ENCODE data around the gene MMP11. TPM values are rescaled to one million over a fixed set of nuclear protein-coding genes. Genes with fewer than 3 reads are reported as not detected.
A peak's percentile ranks its signal among the peaks of the same experiment; 100 is the strongest.

Gene MMP11
- total RNA-seq, 2 experiments from 2014 or later = 2.1 to 2.4 TPM

- no peaks in the 10 kb centered on the region for H3K27me3 Mint-ChIP-seq
- H3K27ac Mint-ChIP-seq = no peak overlapping the region
- POLR2A ChIA-PET = no interaction called here
- ATAC-seq (ENCODE audit: low read depth) (no peak), DNase-seq (no peak)
- no peaks in the 10 kb centered on the region for H3K9me3 Mint-ChIP-seq
- no peak overlapping the region for H3K4me3 Mint-ChIP-seq
- no peaks in the 10 kb centered on the region for H3K4me1 Mint-ChIP-seq
- H3K36me3 Mint-ChIP-seq = peaks cover 28% of the 10 kb centered on the region
Measured at GRCh38 chr22:23801886-23802377, 29.3 kb downstream of the MMP11 start.

GRCh38 chr22:23803001-23803819 lies 30.6 kb downstream of the MMP11 start:
- no peak for DNase-seq
- Mint-ChIP-seq H3K4me3 (no peak overlapping the region), H3K36me3 (peaks cover 31% of the 10 kb centered on the region), H3K27me3 (no peaks in the 10 kb centered on the region), H3K9me3 (no peaks in the 10 kb centered on the region), H3K4me1 (no peaks in the 10 kb centered on the region), H3K27ac (no peak overlapping the region)
- POLR2A ChIA-PET = no interaction called here
- ATAC-seq (ENCODE audit: low read depth) = no peak

GRCh38 chr22:23804781-23805291 lies 32.2 kb downstream of the MMP11 start:
- Mint-ChIP-seq H3K4me3 (no peak overlapping the region), H3K4me1 (no peaks in the 10 kb centered on the region), H3K9me3 (no peaks in the 10 kb centered on the region), H3K27me3 (no peaks in the 10 kb centered on the region), H3K36me3 (peaks cover 30% of the 10 kb centered on the region), H3K27ac (no peak overlapping the region)
- ATAC-seq (ENCODE audit: low read depth) (no peak), DNase-seq (no peak)
- POLR2A ChIA-PET = no interaction called here

- Mint-ChIP-seq H3K27ac (no peak overlapping the region), H3K4me3 (no peak overlapping the region), H3K27me3 (no peaks in the 10 kb centered on the region), H3K36me3 (peaks cover 35% of the 10 kb centered on the region), H3K9me3 (no peaks in the 10 kb centered on the region), H3K4me1 (no peaks in the 10 kb centered on the region)
- ATAC-seq (ENCODE audit: low read depth) (no peak), DNase-seq (no peak)
- POLR2A ChIA-PET = no interaction called here
Measured at GRCh38 chr22:23806837-23807236, 34.2 kb downstream of the MMP11 start.

GRCh38 chr22:23812378-23812777 lies 39.7 kb downstream of the MMP11 start:
- Mint-ChIP-seq H3K4me3 (no peak overlapping the region), H3K27me3 (no peaks in the 10 kb centered on the region), H3K9me3 (no peaks in the 10 kb centered on the region), H3K4me1 (no peaks in the 10 kb centered on the region), H3K27ac (no peak overlapping the region), H3K36me3 (peaks cover 38% of the 10 kb centered on the region)
- ATAC-seq (ENCODE audit: low read depth) = no peak
- POLR2A ChIA-PET = interaction anchor here (0.6 to 1.4 kb wide), 3 partner anchors 8 to 691 kb away, joined by 3 to 6 read pairs (median 4); no protein-coding TSS in a partner anchor
- no peak for DNase-seq

- no peaks in the 10 kb centered on the region for H3K27me3 Mint-ChIP-seq
- no peak for ATAC-seq (ENCODE audit: low read depth)
- no peak overlapping the region for H3K4me3 Mint-ChIP-seq
- no peaks in the 10 kb centered on the region for H3K9me3 Mint-ChIP-seq
- H3K27ac Mint-ChIP-seq = peak overlapping the region; percentile 56
- POLR2A ChIA-PET = no interaction called here
- peaks cover 48% of the 10 kb centered on the region for H3K36me3 Mint-ChIP-seq
- H3K4me1 Mint-ChIP-seq = peaks cover 14% of the 10 kb centered on the region
- no peak for DNase-seq
Measured at GRCh38 chr22:23815541-23816155, 43.0 kb downstream of the MMP11 start.

- H3K4me3 Mint-ChIP-seq = no peak overlapping the region
Measured at GRCh38 chr22:23816156-23816976, 43.7 kb downstream of the MMP11 start.

GRCh38 chr22:23817146-23817545 lies 44.5 kb downstream of the MMP11 start:
- no peak for DNase-seq
- POLR2A ChIA-PET = no interaction called here
- Mint-ChIP-seq H3K9me3 (no peaks in the 10 kb centered on the region), H3K4me3 (no peak overlapping the region), H3K27me3 (no peaks in the 10 kb centered on the region), H3K4me1 (peaks cover 24% of the 10 kb centered on the region), H3K27ac (peak overlapping the region; percentile 39), H3K36me3 (peaks cover 46% of the 10 kb centered on the region)
- no peak for ATAC-seq (ENCODE audit: low read depth)

More at GRCh38 chr22:23816156-23816976, 43.7 kb downstream of the MMP11 start:
- Mint-ChIP-seq H3K36me3 (peaks cover 49% of the 10 kb centered on the region), H3K27me3 (no peaks in the 10 kb centered on the region), H3K4me1 (peaks cover 21% of the 10 kb centered on the region), H3K27ac (peak overlapping the region; percentile 39), H3K9me3 (no peaks in the 10 kb centered on the region)
- DNase-seq = no peak
- no peak for ATAC-seq (ENCODE audit: low read depth)
- POLR2A ChIA-PET = no interaction called here

GRCh38 chr22:23818541-23818940 lies 45.9 kb downstream of the MMP11 start:
- ATAC-seq (ENCODE audit: low read depth) = no peak
- no peaks in the 10 kb centered on the region for H3K27me3 Mint-ChIP-seq
- peak overlapping the region; percentile 15 for H3K27ac Mint-ChIP-seq
- no peak for DNase-seq
- H3K9me3 Mint-ChIP-seq = no peaks in the 10 kb centered on the region
- POLR2A ChIA-PET = interaction anchor here (0.6 kb wide), 1 partner anchor 11 kb away, joined by 4 read pairs; no protein-coding TSS in a partner anchor
- no peak overlapping the region for H3K4me3 Mint-ChIP-seq
- peaks cover 53% of the 10 kb centered on the region for H3K36me3 Mint-ChIP-seq
- peaks cover 26% of the 10 kb centered on the region for H3K4me1 Mint-ChIP-seq

- peak overlapping the region; percentile 75 for H3K4me3 Mint-ChIP-seq
- no peaks in the 10 kb centered on the region for H3K27me3 Mint-ChIP-seq
- H3K4me1 Mint-ChIP-seq = peaks cover 34% of the 10 kb centered on the region
- H3K36me3 Mint-ChIP-seq = peaks cover 61% of the 10 kb centered on the region
- peak overlapping the region; percentile 97 for H3K27ac Mint-ChIP-seq
- POLR2A ChIA-PET = interaction anchor here (0.6 to 2.0 kb wide), 10 partner anchors 9 to 73 kb away, joined by 4 to 18 read pairs (median 4); partner anchors contain the start of genes CHCHD10, DERL3, MIF and SLC2A11
- DNase-seq = peak; percentile 73
- H3K9me3 Mint-ChIP-seq = no peaks in the 10 kb centered on the region
- peak; percentile 96 for ATAC-seq (ENCODE audit: low read depth)
Measured at GRCh38 chr22:23820748-23821211, 48.1 kb downstream of the MMP11 start.

GRCh38 chr22:23822101-23822671 lies 49.5 kb downstream of the MMP11 start:
- Mint-ChIP-seq H3K27me3 (no peaks in the 10 kb centered on the region), H3K27ac (peak overlapping the region; percentile 97), H3K4me3 (no peak overlapping the region), H3K9me3 (no peaks in the 10 kb centered on the region), H3K36me3 (peaks cover 58% of the 10 kb centered on the region), H3K4me1 (peaks cover 40% of the 10 kb centered on the region)
- POLR2A ChIA-PET = interaction anchor here (1.5 kb wide), 1 partner anchor 72 kb away, joined by 5 read pairs; the partner anchor contains the start of gene MIF
- ATAC-seq (ENCODE audit: low read depth) (no peak), DNase-seq (no peak)

- POLR2A ChIA-PET = no interaction called here
- no peak for ATAC-seq (ENCODE audit: low read depth)
- no peak for DNase-seq
Measured at GRCh38 chr22:23823331-23823791, 50.7 kb downstream of the MMP11 start.

More at GRCh38 chr22:23823331-23823791, 50.7 kb downstream of the MMP11 start:
- H3K27ac Mint-ChIP-seq = peak overlapping the region; percentile 80
- no peaks in the 10 kb centered on the region for H3K27me3 Mint-ChIP-seq
- H3K4me1 Mint-ChIP-seq = peaks cover 40% of the 10 kb centered on the region
- no peak overlapping the region for H3K4me3 Mint-ChIP-seq
- H3K36me3 Mint-ChIP-seq = peaks cover 54% of the 10 kb centered on the region
- H3K9me3 Mint-ChIP-seq = no peaks in the 10 kb centered on the region
